GM21619 (cell line): Measurements from ENCODE around the gene TEAD1.
"Not testable (repeated sequence)": the region's sequence is repeated elsewhere in the genome, so short reads cannot be mapped to it uniquely, and the experiment has no call there.

Experiments used
- ATAC-seq: cut with Tn5 transposase; IDR thresholded peaks from one replicate; pipeline ENCODE4 v1.9.1; 2021; ENCODE audit not compliant: unreplicated experiment

The TEAD1 gene

GRCh38 chr11:12853652-12854296 is 179.6 kb downstream of the TEAD1 start:
- ATAC-seq = no peak

- ATAC-seq = no peak
Observed at GRCh38 chr11:12854297-12854661, 180.1 kb downstream of the TEAD1 start.

GRCh38 chr11:12854829-12855228 is 180.6 kb downstream of the TEAD1 start:
- no peak for ATAC-seq

- no peak for ATAC-seq
Observed at GRCh38 chr11:12856338-12856737, 182.1 kb downstream of the TEAD1 start.

- ATAC-seq = no peak
Observed at GRCh38 chr11:12857572-12857971, 183.4 kb downstream of the TEAD1 start.

GRCh38 chr11:12859872-12860657 is 185.8 kb downstream of the TEAD1 start:
- ATAC-seq = no peak

GRCh38 chr11:12860827-12861226 is 186.6 kb downstream of the TEAD1 start:
- ATAC-seq = no peak

- no peak for ATAC-seq
Observed at GRCh38 chr11:12862696-12863469, 188.7 kb downstream of the TEAD1 start.

- no peak for ATAC-seq
Observed at GRCh38 chr11:12863605-12864121, 189.4 kb downstream of the TEAD1 start.

GRCh38 chr11:12864316-12865156 is 190.3 kb downstream of the TEAD1 start:
- ATAC-seq = no peak

- no peak for ATAC-seq
Observed at GRCh38 chr11:12865863-12866595, 191.8 kb downstream of the TEAD1 start.

- no peak for ATAC-seq
Observed at GRCh38 chr11:12867531-12867930, 193.3 kb downstream of the TEAD1 start.

- no peak for ATAC-seq
Observed at GRCh38 chr11:12868315-12869073, 194.3 kb downstream of the TEAD1 start.

GRCh38 chr11:12871241-12871640 is 197.0 kb downstream of the TEAD1 start:
- no peak for ATAC-seq

GRCh38 chr11:12871788-12872321 is 197.6 kb downstream of the TEAD1 start:
- ATAC-seq = no peak

- ATAC-seq = no peak
Observed at GRCh38 chr11:12876340-12876739, 202.1 kb downstream of the TEAD1 start.

GRCh38 chr11:12876988-12877387 is 202.8 kb downstream of the TEAD1 start:
- no peak for ATAC-seq

GRCh38 chr11:12877508-12877907 is 203.3 kb downstream of the TEAD1 start:
- not testable (repeated sequence) for ATAC-seq

GRCh38 chr11:12880327-12880726 is 206.1 kb downstream of the TEAD1 start:
- no peak for ATAC-seq
